Measurements from ENCODE around the gene KEL. TPM values are rescaled to one million over a fixed set of nuclear protein-coding genes. Genes with fewer than 3 reads are reported as not detected.

The KEL gene
- total RNA-seq, 1 experiment from 2014 or later: 0.23 TPM

DNA sequence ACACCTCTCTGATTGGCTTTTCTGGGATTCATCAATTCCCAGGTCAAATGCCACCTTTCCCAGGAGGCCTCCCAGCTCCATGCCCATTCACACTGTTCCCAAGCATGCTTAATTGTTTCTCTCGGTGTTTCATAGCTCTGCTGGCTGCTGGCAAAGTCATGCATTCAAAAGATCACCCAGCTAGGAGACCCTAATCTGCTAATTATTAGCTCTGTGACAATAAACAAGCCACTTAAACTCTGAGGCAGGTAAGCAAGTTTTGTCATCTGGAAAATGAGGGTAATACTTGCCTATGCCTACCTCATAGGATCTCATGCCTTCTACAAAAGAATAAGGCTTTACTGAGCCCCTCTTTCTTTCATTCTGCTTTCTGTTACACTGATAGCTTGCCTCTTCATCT is 828 bp upstream of the KEL start:
- DNase-seq (ENCODE audit: low read depth): no peak

DNA sequence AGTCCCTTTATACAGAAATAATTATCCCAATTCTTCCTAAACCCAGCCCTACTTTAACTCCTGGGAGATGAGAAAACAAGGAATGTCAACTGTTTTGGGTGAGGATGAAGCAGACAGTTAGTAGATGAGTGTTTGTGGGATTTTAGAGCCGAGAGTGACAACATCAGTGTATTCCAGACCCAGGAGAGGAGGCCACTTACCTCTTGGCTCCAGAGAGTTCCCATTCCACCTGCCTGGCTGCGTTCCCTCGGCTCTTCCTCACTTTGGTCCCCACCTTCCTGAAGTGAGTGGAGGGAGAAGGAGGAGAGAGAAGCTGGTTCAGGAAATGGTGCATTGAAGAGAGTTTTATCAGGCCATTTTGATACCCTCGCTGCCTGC is 579 bp downstream of the KEL start:
- no peak for DNase-seq (ENCODE audit: low read depth)

DNA sequence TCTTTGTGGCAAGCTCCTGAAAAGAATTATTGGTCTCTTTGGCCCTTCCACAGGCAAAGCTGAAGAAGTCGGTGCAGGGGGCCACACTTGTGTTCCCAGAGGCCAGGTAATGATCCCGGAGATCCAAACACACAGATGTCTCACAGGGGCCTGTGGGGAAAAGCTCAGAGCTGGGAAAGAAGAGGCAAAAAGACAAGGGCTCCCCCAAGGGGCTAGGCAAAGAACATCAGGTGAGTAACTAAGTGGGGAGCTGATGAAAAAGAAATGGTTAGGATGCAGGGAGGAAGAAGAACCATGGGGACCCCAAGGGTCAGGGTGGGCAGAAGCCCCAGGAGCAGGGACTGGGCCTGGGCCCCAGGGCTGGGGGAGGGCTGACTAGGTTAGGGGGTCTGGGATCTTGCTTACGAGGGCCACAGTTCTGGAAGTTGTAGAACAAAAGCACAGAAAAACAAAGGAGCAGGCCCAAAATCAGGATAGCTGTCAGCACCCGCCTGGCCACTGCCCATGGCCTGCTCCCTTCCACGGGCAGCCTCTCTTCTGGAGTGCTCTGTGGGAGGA is 1.1 kb downstream of the KEL start:
- DNase-seq (ENCODE audit: low read depth): no peak

DNA sequence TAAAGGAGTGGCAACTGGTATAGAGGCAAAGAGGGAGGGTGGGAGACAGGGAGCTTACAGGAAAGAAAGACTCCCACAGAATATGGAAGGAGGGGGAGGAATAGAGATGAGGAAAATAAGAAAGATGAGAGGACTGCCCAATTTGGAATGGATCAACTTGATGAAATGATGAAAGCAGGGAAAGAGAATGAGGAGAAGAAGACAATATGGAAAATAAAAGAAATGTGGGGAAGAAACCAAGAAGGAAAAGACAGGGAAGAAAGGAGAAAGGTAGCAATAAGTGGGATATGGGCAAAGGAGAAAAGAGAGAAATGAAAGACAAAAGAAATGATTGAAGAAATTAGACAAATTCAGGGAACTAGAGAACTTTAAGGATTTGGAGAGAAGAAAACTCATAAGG is 3.0 kb downstream of the KEL start:
- no peak for DNase-seq (ENCODE audit: low read depth)

DNA sequence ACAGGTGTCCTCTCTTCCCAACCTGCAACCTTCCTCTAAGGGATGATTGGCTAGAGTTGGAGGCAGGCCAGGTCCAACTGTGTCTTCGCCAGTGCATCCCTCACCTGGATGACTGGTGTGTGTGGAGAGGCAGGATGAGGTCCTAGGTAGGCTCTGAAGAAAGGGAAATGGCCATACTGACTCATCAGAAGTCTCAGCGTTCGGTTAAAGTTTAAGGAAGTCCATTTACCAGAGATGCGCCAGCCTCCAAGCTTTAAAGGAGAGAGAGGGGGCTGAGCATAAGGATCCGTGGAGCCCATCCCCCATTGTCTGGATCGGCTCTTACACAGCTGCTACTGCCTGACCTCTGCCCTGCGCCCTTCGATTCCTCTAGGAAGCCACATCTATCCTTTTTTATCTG is 4.4 kb downstream of the KEL start:
- DNase-seq (ENCODE audit: low read depth): no peak

DNA sequence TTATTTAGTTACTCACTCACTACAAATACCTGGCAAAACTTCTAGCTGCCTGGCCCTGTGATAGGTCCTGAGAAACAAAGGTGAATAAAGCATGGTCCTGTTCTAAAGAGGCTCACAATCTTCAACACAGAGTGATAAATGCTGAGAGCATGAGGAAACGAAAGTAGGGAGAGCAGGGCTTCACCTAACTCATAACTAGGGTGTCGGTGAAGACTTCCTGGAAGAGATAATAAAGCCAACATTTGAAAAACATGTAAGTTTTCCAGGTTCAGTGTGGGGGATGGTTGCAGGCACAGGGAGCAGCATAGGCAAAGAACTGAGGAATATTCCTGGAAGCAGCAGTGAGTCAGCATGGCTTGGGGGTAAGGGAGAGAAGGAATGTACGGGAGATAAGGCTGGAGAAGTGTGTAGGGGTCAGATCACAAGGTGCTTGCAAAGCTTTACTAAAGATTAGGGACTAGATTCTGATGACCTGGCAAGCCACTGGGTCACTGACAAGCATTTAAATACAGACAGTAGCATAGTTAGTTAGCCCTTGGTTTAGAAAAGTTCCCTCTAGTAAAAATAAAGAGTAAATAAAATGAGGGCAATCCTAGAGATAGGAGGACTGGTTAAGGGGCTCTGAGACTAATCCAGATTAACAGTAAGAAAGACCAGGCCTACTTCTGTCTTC is 5.1 kb downstream of the KEL start:
- no peak for DNase-seq (ENCODE audit: low read depth)

DNA sequence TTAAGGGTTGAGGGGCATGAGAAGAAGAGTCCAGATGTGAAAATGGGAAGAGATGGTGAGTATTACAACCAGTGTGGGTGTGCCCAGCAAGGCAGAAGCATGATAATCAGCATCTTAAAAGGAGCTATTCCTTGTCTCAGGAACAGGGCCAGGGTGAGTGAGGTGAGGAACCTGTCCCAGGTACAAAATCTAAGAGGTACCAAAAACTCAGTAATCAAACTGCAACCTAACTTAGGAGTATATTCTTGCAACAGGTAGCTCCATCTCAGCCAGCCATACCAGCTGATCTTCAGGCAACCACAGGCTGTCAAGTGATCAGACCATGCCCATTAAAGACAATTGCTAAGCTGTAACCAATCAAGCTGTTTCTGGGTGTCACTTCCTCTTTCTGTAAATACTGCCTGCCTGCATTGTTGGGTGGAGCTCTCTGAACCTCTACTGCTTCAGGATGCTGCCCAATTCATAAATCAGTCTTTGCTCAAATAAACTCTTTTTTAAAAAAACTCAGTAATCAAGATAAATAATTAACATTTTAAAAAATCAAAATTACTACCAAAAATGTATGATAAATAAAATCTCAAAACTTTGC is 7.4 kb downstream of the KEL start:
- DNase-seq (ENCODE audit: low read depth): no peak

DNA sequence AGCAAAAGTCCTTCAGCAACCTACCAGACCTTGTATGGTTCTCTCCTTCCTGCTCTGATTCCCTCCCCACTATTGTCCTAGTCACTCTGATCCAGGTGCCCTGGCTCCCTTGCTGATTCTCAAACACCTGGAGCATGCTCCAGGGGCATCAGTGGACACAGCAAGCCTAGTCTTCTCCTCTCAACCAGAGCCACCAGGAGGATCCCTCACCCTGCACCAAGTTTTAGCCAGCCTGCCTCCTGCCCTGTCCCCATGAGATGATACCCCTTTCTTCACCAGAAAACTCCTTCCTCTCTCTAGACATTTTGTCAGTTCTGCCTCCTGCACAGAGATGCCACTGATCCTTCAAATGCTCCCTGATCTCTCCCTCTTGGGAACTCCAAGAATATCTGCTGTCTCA is 11.9 kb downstream of the KEL start:
- DNase-seq (ENCODE audit: low read depth): no peak

DNA sequence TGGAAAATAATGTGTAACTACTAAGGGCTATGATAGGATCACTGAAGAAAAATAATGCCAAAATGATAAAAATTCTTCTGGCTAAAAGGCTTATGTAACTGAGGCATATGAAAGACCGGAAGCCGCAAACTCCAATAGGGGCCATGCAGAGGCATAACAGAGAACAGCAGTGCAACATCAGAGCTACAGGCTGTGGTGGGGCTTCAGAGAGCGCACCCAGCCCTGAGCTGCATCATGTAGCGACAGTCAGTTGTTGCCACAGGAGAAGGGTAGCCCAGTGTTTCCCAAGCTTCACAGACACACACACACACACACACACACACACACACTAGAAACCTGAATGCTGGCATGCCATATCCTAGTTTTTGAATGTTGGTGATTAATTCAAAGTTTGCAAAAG is 13.6 kb downstream of the KEL start:
- DNase-seq (ENCODE audit: low read depth): no peak

DNA sequence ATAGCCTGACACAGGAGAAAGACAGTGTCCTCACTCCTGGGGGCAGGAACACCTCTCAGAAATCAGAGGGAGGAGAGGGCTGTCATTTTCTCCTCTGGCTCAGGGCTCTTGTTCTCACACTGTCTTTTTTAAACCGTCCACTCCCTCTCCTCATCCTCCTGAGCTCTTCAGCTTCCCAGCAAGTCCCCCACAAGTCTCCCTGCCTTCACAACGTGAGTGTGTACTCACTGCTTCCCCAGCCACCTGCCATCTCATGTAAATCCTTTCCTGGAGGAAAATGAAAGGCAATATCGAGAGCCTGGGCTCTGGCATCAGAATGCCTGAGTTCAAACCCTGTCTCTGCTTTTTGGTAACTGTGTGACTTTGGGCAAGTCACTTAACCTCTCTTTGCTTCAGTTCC is 17.2 kb downstream of the KEL start:
- no peak for DNase-seq (ENCODE audit: low read depth)

DNA sequence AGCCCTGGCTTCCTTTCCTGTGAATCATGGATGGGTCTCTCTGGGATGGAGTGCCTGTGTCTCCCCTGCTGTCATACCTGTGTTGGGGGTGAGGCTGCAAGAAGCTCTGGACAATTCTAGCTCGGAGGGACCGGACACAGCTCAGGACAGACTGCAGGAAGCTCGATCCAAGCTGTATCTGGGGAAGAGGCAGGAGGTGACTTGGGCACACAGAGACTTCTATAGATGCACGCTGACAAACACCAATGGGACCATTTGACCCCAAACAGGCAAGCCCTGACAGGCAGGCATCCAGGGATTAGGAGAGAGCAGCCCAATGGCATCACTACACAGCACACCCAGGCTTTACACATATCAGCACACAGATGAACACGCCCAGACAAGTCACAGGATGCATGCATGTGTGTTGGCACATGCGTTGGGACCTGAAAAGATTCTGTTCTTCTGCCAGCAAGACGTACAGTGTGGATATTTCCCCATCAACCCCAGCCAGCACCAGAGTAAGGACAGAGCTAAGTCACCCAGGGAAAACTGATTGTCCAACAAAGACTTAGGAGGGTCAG is 18.4 kb downstream of the KEL start:
- DNase-seq (ENCODE audit: low read depth): no peak

DNA sequence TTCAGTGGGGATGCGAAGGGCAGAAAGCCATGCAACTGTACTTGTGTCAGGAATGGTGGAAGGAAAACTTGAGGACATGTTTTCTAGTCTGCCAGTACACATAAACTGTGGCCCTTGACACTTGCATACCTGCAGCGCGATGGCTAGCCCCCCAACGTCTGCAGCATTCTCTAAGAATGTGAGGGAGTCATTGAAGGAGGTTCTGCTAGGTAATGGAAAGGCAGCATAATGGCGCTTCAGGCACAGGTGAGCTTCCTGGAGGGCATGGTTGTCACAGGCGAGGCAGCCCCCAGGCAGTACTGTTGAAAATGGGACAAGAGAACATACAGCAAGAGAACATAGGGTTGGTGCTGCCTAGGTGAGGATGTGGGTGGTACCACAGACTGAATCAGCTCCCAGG is 19.4 kb downstream of the KEL start:
- DNase-seq (ENCODE audit: low read depth): no peak

DNA sequence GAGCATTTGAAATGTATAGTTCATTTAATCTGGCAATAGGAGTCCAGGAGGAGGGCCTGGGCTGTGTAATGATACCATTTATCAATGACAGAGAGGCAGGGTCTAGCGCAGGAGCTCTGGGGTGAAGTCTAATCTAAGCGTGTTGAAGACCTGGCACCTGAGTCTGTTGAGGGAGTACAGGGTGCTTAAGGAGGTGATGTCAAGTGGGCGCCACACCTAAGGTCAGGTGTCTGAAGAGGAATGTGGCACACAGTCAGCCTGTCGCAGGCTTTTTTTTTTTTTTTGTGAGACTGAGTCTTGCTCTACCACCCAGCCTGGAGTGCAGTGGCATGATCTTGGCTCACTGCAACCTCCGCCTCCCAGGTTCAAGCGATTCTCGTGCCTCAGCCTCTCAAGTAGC is 20.6 kb downstream of the KEL start:
- DNase-seq (ENCODE audit: low read depth): no peak

DNA sequence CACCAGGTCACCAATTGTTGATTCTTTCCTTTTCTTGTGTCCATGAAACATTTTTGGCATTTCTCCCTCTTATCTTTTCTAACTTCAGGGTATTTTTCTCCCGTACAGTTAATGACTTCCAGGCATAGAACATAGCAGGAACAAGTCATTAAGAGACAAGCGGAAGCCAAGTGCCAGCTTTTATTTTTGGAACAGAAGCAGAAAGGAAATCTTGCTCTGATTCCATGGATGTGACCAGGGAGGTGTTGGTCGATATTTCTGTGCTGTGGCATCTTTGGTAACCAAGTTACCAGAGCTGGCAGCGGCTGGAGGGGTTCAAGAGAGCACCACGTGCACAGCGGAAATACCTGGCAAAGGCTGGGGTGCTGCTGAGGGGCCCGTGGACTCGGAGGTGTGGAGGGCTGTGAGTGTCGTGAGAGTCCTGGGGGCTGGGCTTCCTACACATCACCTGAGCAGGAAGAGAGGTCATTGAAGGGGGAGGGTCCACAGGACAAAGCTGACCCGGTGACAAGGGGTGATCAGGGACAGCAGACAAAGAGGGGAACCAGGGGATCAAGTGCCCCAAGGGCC is 21.1 kb downstream of the KEL start:
- DNase-seq (ENCODE audit: low read depth): no peak

DNA sequence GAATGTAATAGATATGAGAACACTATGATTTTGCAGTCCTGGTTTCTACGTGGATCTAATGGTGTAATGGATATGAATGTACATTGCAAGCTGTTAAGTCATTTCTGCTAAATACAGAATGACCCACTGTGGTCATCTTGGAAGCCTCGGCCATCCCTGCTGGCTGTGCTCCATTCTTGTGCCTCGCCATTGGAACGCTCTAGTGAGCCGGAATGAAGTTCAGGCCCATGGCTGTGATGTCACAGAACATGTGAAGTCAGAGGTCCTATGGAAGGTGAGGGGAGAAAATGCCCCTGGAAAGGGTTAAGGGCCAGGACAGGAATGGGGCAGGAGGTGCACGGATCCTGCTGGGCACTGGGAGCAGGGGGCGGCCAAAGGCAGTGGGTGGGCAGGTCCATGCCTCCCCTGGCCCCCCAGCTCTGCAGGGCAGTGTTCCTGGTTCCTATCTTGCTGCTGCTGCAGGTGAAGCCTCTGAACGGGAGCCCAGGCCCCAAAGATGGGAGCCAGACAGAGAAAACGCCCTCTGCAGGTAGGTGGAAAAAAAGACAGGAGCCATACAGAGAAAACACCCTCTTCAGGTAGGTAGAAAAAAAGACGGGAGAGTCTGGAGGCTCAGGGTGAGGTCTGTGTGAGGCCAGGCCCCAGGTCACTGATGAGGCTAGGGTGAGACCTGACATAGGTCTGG is 22.8 kb downstream of the KEL start, which contains the start of gene LLCFC1:
LLCFC1 (plus strand) TSS at position 259 of the 685 bp plus-strand sequence; CDS start at position 397, 138 bp downstream.
- DNase-seq (ENCODE audit: low read depth): no peak

DNA sequence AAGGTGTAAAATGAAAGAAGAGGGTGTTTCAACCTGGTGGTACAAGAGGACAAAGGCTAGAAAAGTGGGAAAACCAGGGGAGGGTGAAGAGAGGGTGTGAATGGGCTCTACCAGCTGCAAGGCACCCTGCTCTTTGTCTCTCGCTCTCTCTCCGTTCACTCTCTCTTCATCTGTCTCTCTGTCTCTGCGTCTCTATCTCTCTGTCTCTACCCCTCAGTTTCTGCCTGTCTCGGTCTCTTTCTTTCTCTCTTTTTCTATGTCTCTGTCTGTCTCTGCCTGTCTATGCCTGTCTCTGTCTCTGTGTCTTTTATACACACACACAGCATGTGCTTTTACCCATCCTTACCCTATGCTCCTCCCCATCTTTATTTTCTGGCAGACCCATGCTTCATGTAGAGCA is 23.6 kb downstream of the KEL start:
- no peak for DNase-seq (ENCODE audit: low read depth)

DNA sequence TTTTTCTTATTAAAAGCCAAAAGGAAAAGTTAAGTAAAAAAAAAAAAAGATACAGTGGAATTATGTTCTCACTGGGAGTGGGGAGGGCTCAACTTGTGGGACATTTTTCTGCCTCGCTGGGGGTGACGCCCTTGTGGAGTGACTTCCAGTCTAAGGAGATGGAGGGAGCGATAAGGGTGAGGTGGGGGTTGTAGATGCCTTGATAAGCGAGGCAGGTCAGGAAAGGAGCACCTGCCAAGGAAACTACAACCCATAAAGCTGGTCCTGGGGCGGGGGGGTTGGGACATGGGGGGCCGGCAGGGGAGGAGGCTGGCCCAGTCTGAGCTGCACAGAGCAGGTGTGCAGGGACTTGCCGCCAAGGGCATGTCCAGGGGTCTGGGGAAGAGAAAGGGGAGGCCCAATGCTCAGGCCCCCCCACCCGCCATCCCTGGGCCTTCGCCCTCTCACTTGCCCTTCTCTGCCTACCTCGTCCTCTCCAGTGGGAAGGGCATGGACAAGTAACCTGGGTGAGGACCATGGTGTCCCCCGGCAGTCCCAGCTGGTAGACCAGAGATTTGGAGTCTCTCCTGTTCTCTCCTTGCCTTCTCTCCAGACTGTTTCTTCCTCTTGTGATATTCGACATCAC is 26.1 kb downstream of the KEL start:
- no peak for DNase-seq (ENCODE audit: low read depth)

DNA sequence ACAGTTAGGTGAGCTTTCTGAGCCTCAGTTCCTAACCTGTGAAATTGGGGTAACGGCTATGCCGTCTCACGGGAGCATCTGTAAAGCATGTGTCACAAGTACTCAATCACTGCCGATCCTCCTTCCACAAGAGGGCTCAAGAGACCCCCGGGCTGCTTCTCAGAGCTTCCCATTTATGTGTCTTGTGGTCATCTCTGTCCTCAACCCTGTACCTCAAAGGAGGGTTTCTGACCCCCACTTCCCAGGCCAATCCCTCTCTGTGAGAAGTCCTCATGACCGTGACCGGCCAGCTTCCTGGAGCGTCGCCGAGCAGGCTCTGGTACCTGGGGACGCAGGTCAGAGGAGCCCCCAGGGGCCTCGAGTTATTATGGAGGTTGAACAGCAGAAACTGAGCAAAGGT is 28.1 kb downstream of the KEL start:
- DNase-seq (ENCODE audit: low read depth): no peak

DNA sequence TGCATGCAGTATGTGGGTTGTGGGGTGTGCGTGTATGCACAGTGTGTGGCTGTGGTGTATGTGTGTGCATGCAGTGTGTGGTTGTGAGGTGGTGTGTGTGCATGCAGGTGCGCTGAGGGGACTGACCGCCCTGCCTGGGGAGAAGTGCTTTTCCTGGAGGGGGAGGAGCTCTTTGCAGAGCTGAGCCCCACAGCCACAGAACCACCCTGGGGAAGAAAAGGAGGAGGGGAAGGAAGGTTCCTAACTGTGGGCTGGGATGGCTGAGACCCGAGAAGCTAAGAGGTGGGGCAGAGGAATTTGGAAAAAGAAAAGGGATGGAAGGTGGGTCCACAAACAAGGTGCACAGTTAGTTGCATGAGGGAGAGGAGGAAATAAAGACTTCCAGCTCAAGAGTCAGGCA is 28.5 kb downstream of the KEL start, which contains the start of gene TRPV5:
TRPV5 (minus strand) TSS at position 123 of the 400 bp plus-strand sequence. CDS start 287 bp downstream, outside the sequence.
- DNase-seq (ENCODE audit: low read depth): no peak

DNA sequence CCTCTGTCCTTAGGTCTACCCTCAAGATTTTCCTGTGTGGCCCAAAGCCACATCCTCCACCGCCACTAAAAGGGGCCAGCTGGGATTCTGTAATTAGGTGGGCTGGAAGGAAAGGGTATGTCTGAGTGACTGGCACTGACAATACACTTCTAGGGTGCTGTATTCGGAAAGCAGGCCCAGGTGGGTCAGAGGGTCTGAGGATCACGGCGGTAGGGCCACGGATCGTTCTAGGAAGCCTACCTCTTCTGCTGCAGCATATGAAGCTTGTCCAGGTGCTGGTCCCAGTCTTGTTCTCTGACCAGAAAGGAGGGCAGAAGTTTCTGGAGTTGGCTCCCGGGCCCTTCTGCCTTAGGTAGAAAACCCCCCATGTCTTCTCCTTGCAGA is 29.1 kb downstream of the KEL start:
- no peak for DNase-seq (ENCODE audit: low read depth)

DNA sequence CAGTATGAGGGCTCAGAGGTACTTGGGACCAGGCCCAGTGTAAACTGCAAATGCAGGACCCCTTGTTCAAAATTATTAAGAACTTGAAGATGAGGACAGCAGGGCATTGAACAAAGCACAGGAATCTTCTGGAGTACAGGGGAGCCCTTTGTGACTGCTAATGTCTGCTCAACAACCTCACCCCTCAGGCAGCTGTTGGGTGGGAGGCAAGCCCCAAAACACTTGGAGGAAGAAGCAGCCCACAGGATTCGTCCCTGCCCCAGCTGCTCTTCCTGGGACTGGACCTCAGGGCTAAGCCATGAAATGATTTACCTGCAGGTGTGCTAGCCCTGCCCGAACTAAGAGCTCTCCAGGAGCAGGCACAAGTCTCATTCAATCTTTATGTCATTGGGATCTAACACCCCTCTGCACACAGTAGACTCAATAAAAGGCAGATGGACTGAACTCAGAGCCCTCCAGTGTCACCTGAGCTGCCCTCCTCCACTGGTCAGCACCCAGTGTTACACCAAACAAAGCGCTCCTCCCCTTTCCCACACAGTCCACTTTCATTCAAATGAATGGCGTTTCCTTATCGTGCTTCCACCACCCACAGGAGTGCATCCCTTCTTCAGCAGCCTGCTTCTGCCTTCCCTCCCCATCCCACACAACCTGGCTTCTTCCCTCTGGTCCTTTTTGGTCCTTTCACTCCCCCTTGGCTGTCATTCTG is 29.6 kb downstream of the KEL start:
- no peak for DNase-seq (ENCODE audit: low read depth)

Data from LHCN-M2 (cell line).